Measurements from ENCODE around the gene FMOD. TPM values are rescaled to one million over a fixed set of nuclear protein-coding genes. Genes with fewer than 3 reads are reported as not detected.

FMOD gene
- 95.2 TPM for total RNA-seq
- long read RNA-seq, transcript FMOD-201 (3 exons, 3,310 nt): major isoform, 57 of 246 reads
- long read RNA-seq, partial matches to known transcripts: 163 of 246 reads
- long read RNA-seq, other reads (novel, unspliced or antisense): 26 of 246 reads

GRCh38 chr1:203351037-203351625, at the start of gene FMOD:
Gene FMOD (minus strand): TSS chr1:203351122. CDS start chr1:203348270, 2,852 bp downstream.
- DNase-seq (ENCODE audit: low spot score): no peak

- no peak for DNase-seq (ENCODE audit: low spot score)
Observed at GRCh38 chr1:203396595-203397194, 45.8 kb upstream of the FMOD start.

- no peak for DNase-seq (ENCODE audit: low spot score)
Observed at GRCh38 chr1:203395751-203396150, 44.8 kb upstream of the FMOD start.

- no peak for DNase-seq (ENCODE audit: low spot score)
Observed at GRCh38 chr1:203390298-203390697, 39.4 kb upstream of the FMOD start.

GRCh38 chr1:203388683-203389082, 37.8 kb upstream of the FMOD start:
- DNase-seq (ENCODE audit: low spot score): no peak

GRCh38 chr1:203382026-203382425, 31.1 kb upstream of the FMOD start:
- DNase-seq (ENCODE audit: low spot score): no peak

- DNase-seq (ENCODE audit: low spot score): no peak
Observed at GRCh38 chr1:203381151-203381751, 30.3 kb upstream of the FMOD start.

- no peak for DNase-seq (ENCODE audit: low spot score)
Observed at GRCh38 chr1:203380420-203381150, 29.7 kb upstream of the FMOD start.

- no peak for DNase-seq (ENCODE audit: low spot score)
Observed at GRCh38 chr1:203379825-203380224, 28.9 kb upstream of the FMOD start.

GRCh38 chr1:203378556-203379245, 27.8 kb upstream of the FMOD start:
- no peak for DNase-seq (ENCODE audit: low spot score)

- no peak for DNase-seq (ENCODE audit: low spot score)
Observed at GRCh38 chr1:203373991-203374390, 23.1 kb upstream of the FMOD start.

- no peak for DNase-seq (ENCODE audit: low spot score)
Observed at GRCh38 chr1:203373002-203373401, 22.1 kb upstream of the FMOD start.

GRCh38 chr1:203371288-203371687, 20.4 kb upstream of the FMOD start:
- DNase-seq (ENCODE audit: low spot score): no peak

GRCh38 chr1:203369666-203370065, 18.7 kb upstream of the FMOD start:
- no peak for DNase-seq (ENCODE audit: low spot score)

GRCh38 chr1:203368624-203369451, 17.9 kb upstream of the FMOD start:
- no peak for DNase-seq (ENCODE audit: low spot score)

GRCh38 chr1:203367057-203367456, 16.1 kb upstream of the FMOD start:
- DNase-seq (ENCODE audit: low spot score): no peak

- no peak for DNase-seq (ENCODE audit: low spot score)
Observed at GRCh38 chr1:203366476-203366875, 15.6 kb upstream of the FMOD start.

GRCh38 chr1:203364806-203365205, 13.9 kb upstream of the FMOD start:
- DNase-seq (ENCODE audit: low spot score): no peak

- no peak for DNase-seq (ENCODE audit: low spot score)
Observed at GRCh38 chr1:203364094-203364801, 13.3 kb upstream of the FMOD start.

- DNase-seq (ENCODE audit: low spot score): no peak
Observed at GRCh38 chr1:203362720-203363025, 11.8 kb upstream of the FMOD start.
